Stimulated activated CD4-positive, alpha-beta T cell treated with anti-CD3 and anti-CD28 coated beads, Interleukin-1b, Interleukin-23, amount 100 ng/mL, for 4 hours (primary cell): Measurements from ENCODE around the gene ATF2.

Source experiments
- DNase-seq, 2 donors: peaks; one replicate each; pipeline ENCODE4 v3.0.0-alpha.2; 2020; ENCODE audit warnings: low read depth in 2 of 2

ATF2 gene

DNA sequence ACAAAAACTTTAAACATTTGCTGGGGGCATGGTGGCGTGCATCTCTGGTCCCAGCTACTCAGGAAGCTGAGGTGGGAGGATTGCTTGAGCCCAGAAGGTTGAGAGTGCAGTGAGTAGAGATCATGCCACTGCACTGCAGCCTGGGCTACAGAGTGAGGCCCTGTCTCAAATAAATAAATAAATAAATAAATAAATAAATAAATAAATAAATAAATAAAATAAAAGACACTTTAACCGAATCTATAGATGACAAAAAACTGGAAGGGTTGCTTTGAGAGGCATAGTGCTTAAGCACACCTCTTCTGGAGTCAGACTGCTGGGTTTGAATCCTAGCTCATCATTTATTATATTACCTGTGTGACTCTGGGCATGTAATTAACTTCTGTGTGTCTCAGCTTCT is 141.6 kb downstream of the ATF2 start:
- DNase-seq, result no peak

DNA sequence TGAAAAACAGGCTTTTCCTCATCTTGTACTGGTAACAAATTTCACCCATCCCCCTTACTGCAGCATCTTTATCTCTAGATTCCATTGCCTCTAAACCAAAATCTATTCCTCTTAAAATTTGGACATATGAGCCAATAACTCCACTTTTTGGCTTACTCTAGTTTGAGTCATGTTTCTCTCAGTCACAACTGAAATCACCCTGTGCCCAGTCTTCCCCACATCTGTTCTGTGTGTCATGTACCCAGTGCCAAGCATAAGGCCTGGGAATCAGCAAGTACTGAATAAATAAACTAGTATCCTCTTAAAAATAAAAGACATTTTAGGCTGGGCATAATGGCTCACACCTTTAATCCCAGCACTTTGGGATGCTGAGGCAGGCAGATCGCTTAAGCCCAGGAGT is 142.1 kb downstream of the ATF2 start:
- no peak for DNase-seq

DNA sequence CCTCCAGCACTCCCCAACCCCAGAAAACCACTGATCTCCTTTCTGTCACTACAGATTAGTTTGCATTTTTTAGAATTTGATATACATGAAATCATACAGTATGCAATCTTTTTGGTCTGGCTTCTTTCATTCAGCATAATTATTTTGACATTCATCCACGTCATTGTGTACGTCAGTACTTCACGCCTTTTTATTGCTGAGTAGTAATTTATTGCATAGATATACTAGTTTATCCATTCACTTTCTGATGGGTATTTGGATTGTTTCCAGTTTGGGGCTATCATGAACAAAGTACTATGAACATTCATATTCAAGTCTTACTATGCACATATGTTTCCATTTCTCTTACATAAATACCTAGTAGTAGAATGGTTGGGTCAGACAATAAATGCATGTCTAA is 142.8 kb downstream of the ATF2 start:
- no peak for DNase-seq

DNA sequence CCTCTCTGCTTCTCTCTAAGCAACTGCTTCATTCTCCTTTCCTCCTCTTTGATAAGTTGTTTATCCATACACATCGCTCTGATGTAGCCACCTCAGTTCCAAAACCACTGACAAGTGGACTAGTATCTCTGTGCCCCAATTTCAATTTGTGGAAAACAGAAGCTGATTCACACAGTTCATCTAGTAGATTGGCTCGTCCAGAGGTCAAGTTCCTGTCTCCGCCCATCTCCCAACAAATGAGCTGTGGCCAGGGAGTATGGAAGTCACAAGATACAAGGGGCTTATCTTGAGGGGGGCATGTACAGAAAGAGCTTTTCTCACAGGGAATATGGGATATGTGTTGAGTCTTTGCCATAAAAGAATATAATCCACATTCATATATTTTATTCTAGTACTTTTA is 145.1 kb downstream of the ATF2 start:
- no peak for DNase-seq
